RCC 7860 (cell line): ENCODE measurements around the gene SMLR1.

Source experiments
- DNase-seq: peaks from one replicate; pipeline ENCODE4 v3.0.0-alpha.2; 2015; ENCODE audit warnings: low spot score
- FAIRE-seq: peaks from 2 replicates; lab custom pipeline; 2012; peaks lifted over from hg19 to GRCh38; lab: Jason Lieb, UNC

The SMLR1 gene

DNA sequence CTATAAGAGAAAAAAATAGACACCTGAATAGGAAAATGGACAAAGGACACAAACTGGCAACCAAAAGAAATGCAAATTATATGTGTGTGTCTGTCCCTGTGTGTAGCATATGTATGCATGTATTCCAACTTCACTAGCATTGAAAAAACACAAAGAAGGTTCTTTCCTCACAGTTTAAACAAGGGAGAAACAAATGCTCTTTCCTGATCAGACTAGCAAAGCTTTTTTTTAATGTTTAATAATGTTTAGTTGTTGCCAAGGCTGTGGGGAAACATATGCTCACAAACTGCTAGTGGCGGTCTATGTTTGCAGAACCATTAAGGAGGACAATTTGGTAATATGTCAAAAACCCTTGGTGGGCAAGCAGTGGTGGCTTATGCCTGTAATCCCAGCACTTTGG is 22.4 kb downstream of the SMLR1 start:
- no peak for FAIRE-seq

DNA sequence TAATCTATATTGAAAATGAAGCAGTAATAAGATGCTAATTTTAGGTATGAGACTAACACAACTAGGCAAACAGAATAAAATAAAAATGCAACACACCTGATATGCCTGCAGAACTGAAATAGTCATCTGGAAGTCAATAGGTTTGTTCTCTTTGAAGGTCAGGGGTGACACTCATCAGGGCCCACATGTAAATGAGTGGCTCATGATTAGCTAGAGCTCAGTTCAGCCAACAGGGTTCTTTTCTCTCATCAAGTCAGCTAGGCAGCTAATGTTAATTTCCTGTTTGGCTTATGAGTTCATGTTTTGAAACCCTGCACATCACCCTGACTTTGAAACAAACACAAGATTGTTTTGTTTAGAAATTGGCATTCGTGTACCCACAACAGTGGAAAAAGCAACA is 23.8 kb downstream of the SMLR1 start:
- no peak for DNase-seq
- no peak for FAIRE-seq

More for the DNA sequence above, 22.4 kb downstream of the SMLR1 start:
- DNase-seq: no peak

DNA sequence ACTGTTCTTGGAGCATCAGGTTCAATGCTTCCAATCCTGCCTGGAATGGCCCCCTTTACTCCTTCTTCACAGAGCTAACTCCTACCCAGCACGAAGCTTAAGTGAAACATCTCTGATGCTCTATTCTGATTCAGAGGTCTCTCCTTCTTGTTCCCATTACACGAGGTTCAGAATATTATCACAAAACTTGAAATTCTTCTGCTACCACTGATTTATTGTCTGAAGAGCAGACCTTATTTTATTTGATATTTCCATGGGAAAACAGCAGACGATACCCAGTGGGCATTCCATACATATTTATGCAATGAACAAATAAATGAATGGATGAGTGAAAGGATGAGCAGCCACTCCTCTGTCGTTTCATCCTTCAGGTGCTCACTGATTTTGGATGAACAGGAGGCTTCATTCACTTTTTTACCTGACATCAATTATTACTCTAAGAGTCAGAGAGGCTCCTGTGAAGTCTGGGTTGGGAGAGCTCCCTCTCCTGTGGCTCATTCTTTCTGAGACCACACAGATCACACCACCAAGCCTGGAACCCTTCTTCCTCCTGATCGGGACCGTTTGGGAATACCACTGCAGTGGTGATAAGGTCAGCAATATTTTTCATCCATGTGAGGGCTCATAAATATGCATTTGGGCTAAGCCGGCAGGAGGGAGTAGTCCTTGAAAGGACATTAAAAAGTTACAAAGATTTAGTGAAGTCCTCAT is 25.8 kb downstream of the SMLR1 start:
- DNase-seq (no peak), FAIRE-seq (no peak)

DNA sequence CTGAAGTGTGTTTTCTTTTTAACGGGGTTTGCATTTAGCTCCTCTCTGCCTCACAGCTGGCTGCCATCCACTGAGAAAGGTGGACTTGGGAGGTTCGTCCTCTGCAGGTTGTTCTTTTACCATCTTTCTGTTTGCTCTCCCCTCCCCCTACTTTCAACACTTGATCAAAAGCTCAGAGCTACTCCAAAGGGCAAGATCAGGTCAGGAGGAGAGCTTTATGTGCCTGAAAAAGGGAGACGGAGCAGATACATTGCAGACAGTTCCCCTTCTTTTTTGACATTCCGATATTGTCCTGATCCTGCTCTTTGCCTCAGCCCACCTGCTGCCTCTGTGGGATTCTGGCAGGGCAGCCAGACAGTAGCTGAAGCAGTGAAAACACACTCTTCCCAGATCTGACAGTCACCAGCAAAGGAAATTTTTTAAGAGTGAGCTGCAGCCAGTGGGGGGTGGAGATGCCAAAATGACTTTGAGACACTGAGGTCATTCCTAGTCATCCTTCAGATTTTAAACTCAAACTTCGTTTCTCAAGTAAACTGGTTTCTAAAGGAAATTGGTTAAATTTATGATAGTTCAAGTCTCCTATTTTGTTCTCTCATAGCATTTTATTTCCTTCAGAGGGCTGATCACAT is 26.5 kb downstream of the SMLR1 start:
- FAIRE-seq: no peak
- DNase-seq: no peak

DNA sequence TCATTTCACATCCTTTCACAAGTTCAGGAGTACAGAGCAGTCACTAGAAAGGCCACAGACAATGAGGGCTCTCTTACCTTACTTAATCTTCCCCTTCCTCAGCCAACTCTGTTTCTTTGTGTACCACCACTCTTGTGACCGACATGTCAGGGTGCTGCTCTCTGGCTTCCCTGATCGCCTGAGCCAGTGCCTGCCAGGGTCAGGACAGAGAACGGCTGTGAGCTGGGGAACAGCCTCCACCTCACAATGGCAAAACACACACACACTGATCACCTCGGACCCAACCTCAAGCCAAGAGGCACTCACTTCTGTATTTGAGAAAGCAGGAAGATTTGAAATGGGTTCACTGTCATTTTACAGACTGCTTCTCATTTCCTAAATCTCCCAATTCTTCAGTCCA is 30.8 kb downstream of the SMLR1 start:
- DNase-seq (no peak), FAIRE-seq (no peak)

DNA sequence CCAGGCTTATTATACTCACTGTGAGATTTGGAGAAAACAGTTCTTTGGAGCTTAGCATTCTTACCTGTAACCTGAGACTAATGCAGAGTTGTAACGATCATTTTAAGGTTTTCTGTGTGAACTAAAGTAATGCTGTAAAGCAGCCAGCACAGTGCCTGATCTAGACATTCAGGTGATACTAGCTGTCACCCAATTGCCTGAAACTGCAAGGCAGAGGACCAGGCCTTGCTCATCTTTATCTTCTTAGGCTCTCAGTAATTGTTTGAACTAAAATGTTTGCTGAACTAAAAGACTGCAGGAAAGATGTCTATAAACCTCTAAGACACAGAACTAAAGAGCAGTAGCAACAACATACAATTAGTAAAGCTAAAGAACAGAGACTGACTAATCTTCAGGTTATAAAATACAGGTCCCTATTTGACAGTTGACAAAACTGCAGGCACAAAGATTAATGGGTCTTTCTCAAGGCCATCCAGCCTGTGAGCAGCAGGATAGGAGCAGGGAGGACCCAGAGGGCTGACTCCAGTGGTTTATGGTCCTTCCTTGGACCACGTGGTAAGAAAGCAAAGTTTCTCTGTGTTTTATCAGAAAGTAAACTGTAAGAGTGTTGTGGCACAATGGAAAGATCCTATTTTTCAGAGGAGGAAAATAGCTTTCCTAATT is 31.4 kb downstream of the SMLR1 start:
- no peak for FAIRE-seq
- no peak for DNase-seq

DNA sequence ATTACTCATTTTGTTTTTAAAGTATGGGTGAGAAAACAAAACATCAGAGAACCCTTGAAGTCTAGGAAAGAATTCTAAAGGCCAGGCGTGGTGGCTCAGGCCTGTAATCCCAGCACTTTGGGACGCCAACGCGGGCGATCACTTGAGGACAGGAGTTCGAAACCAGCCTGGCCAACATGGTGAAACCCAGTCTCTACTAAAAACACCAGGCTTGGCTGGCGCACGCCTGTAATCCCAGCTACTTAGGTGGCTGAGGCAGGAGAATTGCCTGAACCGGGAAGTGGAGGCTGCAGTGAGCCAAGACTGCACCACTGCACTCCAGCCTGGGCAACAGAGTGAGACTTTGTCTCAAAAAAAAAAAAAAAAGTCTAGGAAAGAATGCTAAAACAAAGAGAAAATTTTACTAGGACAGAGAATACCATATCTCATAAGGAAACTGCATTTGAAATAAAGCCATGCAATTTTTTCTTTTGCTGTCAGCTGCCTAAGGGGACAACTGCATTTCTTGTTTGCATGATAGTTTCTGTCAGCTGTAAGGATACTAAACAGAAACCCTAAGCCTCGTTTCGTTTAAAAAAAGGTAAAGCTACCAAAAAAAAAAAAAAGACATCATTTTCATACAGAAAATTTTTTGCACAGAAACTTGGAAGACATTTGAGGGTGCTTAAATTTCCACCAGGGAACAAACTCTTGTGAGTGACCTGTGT is 32.1 kb downstream of the SMLR1 start:
- DNase-seq (no peak), FAIRE-seq (no peak)

DNA sequence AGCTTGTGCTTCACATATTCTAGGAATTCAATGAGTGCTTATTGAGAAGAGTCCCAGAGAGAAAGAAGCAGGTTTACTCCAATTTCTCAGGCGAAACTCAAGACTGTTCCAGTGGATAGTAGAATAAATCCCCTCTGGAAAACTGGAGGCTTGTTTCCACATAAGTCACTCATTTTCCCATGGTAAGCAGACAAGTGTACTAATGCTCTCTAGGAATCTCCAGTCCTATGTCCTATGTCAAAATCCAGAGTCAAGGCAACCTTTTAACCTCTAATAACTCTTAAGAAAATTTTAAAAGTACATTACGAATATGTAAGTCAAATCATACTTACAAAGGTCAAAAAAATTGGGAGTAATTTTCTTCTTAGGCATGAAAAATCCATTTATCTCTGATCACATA is 35.2 kb downstream of the SMLR1 start:
- FAIRE-seq (no peak), DNase-seq (no peak)

DNA sequence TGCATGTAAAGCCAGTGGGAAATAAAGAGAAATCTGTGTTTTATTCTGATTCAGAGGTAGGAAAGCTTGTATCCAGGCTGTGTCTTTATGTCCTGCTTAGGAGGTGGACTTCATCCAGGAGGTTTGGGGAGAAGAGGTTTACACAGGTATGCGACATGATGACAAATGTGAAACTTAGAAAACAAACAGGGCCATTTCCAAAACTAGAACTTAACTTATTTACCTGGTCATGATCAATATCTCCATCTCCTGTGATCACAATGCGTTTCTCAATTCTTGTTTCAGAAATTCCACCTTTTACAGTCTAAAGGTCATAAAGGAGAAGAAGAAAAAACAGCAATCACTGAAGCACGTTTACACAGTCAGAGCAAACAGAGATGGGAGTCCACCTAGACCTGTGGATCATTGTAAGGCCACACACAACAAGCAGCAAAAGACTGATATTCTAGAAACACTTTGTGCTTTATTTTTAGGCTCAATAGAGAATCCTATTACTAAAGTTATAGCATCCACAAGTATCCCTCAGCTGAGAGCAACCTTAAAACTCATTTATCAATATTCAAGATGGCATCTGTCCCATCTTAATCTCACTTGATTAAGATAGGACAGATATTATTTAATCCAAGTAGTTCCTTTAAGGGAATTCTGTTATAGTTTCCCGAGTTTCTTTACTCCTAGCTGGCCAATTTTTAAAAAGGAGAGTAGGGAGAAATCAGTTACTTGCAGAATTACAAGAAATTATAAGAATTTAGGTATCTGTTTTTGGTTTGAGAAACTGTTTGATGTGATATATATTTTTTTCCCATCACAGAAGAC is 36.4 kb downstream of the SMLR1 start:
- FAIRE-seq (no peak), DNase-seq (no peak)

DNA sequence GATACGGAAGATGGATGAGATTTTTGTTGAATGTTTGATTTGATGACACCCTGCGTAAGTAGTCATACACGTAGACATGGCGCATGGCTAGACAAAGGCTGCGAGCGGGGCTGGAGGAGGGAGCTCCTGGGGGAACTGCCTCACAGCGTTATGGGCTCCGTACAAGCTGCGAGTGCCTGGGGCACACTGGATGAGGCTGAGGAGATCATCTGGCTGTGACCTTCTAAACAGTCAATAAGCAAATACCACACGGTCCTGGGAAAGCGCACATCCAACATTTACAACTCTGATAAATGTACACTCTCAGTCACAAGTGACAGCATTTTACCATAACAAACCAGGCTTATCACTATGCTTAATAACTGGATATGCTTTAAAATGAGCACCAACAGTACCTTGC is 37.1 kb downstream of the SMLR1 start:
- no peak for DNase-seq
- FAIRE-seq: no peak

DNA sequence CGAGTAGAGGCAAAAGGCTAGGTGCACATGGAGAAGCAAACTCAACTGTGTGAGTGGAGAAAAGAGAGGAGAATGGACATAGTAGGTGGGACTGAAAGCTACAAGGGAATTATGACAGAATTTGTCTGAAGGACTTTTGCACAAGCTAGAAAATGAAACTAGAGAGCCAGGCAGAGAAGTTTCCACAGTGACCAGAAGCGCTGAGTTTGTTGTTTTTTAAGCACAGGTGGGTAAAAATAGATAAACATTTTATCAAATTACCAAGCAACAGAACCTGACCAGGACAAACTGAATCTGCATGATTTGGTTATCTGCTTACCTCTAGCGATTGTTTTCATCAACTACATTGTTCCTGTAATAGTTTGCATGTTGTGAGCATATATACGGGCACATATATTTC is 38.6 kb downstream of the SMLR1 start:
- no peak for FAIRE-seq
- DNase-seq: no peak

DNA sequence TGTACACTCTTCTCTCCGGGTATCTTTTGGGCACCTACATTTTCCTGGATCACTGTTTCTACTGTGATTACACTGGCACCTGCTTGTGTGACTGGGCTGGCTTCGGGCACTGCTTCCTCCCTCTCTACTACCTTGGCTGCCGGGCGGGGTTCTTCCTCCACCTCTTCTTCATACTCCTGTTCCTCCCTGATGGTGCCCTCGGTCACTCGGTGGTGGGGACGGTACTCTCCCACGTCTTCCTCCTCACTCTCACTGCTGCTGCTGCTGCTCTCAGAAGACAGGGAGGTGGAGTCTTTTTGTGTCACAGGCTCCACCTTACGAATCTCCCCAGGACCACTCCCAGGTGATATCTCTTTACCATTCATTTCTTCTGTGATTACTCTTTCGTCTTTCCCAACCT is 42.5 kb downstream of the SMLR1 start:
- no peak for DNase-seq
- no peak for FAIRE-seq

DNA sequence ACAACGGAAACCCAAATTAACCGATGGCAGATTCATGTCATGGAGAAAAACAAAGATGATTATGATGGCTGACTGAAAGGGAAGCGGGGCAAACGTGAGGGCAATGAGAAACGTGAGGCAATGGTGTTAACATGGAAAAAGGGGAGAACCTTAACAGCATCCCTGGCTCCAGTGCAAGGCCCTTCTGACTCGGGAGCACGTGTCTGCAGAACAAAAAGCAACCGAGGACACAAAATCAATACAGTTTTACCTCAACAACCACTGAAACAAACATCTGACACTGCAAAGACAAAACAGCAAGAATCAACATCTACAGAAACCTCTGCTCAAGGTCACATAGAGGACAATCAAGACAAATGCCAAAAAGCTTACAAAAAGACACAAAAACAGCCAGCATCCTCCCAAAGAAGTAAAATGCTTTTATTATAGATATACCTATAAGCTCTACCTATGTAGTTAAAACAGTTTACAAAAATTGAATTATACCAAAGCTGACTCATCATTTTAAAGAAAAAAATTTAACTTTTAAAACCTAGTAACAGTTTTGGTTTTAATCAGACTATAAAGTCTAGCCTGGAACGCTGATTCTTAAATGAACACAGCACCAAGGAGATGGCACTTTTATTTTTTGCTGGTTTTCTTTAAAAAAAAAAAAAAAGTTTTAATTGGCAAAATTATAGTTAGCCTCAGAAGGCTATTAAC is 43.1 kb downstream of the SMLR1 start:
- FAIRE-seq (no peak), DNase-seq (no peak)

DNA sequence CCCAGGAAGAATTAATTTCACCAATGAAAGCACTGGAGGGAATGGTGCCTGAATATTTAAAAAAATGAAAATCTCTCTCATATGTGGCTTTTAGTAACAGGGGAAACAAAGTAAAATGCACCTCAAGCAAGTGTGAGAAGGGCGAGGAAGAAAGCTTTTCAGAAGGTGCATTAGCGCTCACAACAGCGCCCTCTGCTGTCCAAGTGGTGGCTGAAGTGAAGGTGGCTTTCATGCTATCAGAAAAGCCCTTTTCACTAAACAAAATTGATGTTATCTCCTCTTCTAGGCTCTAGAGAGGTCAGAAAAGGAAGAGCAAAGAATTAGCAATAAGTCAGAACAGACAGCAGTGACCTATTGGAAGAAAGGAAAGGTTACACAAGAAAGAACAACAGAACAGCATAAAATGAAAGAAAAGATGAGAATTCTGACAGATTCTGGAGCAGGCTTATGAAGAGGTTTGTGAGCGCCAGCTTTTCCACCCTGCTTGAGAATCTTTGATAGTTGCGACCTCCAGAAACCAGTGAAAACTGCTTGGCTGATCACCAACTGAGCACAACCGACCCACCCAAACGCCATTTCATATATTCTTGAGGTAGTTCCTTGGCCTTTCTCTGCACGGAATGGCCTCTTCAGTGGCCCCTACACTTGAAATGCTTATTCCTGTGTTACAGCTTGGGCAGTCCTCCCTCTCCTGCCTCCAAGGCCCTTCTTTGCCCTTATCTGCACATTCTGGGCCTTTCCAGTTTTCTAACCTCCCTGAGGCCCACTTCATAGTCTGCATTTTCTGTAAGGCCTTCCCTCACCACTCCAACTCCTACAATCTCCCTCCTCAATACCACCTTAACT is 45.3 kb downstream of the SMLR1 start:
- DNase-seq: peak; percentile 11
- no peak for FAIRE-seq

DNA sequence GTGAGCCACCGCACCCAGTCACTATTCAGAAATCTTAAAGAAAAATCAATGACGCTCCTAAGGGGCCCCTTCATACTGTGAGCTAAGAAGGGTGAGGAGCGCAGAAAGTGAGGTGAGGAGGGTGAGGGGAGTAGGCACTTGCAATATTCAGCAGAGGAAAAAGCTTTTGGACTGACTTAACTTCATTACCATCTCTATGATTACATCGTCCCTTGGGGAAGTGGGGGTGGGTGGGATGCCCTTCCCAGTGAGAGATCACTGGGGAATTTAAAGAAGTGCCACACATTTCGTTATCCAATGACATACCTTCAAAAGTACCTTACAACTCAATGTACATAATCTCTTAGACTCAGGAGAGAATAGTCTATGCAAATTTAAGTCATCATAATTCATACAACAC is 46.5 kb downstream of the SMLR1 start:
- FAIRE-seq (no peak), DNase-seq (no peak)

DNA sequence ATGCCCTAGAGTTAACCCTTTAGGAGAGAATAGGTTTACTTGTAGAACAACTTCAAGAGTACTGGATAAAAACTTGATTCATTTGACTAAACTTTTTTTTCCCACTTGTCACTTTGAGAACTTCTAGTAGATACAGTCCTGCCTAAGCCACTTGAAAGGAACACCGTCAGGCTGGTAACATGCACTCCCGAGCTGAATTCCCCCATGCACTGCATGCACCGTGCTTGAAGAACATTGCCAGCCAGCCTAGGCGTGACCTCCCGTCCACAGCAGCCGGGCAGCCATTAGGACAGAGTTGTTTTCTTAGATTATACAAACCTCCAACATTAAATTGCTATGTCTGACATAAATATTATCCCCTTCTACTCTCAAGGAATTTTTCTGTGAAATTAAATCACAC is 52.6 kb downstream of the SMLR1 start:
- FAIRE-seq (no peak), DNase-seq (no peak)

DNA sequence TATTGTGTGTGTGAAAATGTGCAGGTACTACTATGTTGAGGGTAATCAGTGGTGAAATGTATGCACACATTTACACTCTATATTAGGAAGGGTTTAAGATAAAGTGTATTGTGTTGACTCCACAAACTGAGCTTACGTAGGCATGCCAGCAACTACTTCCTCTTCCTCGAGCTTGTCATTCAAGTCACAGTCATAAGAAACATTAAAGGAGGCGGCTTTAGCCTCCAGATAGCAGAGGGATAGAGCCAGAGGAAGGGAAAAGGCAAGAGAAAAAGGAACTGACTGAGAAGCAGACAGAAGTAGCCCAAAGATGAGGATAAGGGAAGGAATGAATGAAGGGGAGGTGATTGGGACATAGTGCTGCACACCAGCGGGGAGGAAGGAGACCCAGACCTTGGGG is 55.2 kb downstream of the SMLR1 start:
- FAIRE-seq (no peak), DNase-seq (no peak)

DNA sequence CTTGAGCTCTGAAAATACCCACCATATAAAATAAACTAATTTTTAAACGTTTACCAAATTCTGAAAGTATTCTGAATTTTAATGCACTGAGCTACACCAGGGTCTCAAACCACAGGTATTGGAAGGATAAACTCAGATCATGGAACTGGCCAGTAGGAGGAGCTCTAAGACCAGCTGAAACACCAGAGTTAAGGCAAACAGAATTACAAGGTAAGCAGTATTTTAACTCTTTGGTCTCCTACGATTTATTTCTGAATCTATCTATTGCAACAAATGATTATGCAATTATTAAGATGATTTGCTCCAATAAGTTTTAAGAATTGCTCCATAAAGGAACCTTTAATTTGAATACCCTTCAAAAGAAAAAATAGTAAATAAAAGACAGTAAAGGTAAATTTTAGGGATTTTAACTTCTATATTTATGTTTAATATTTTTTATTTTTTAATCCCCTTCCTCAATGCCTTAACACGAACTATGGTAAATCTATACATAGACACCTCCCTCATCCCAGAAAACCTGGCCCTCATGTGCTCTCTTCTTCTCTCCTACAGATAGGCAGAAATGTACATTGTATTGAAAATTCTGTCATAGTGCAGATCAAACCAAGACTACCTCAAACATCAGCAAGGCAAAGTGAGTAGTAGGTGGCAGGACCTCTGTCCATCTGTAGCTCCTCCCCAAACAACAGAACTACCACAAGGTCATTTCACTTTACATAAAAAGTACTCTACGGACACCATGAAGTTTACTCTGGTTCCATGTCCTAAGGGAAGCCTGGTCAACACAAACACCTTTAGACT is 58.4 kb downstream of the SMLR1 start:
- DNase-seq (peak; percentile 55), FAIRE-seq (peak; percentile 79)
